Lung (tissue), 12 donors: ENCODE data around the gene ADGRD1. TPM values are rescaled to one million over a fixed set of nuclear protein-coding genes. Genes with fewer than 3 reads are reported as not detected.
A peak's percentile ranks its signal among the peaks of the same experiment; 100 is the strongest.

ENCODE experiments used
- ATAC-seq: fragments of 200-7000 bp; cut with Tn5 transposase; one replicate; pipeline ENCODE4 v1.9.1; 2020; ENCODE audit warnings: moderate number of reproducible peaks; ENCODE audit not compliant: insufficient read depth, low FRiP score
- DNase-seq, 3 donors: peaks; one replicate each; pipeline ENCODE4 v3.0.0-alpha.2; 2013 to 2017
- H3K27ac ChIP-seq, 2 donors: one replicate each; pipeline ENCODE4 v1.5.1; 2013; ENCODE audit warnings: mild to moderate bottlenecking in 2 of 2, moderate library complexity in 2 of 2, control low read depth in 1 of 2, inconsistent platforms in 1 of 2, low read depth in 1 of 2, low read length in 1 of 2
- H3K27me3 ChIP-seq, 3 donors: one replicate each; pipeline ENCODE4 v1.5.1; 2013; ENCODE audit warnings: low read length in 2 of 3; ENCODE audit not compliant: control insufficient read depth in 3 of 3, insufficient read depth in 3 of 3
- H3K36me3 ChIP-seq, 4 donors: one replicate each; pipeline ENCODE4 v1.5.1; 2013; ENCODE audit warnings: low read length in 4 of 4, mild to moderate bottlenecking in 1 of 4, moderate library complexity in 1 of 4; ENCODE audit not compliant: control insufficient read depth in 4 of 4, insufficient read depth in 4 of 4
- H3K4me1 ChIP-seq, 5 donors: one replicate each; pipeline ENCODE4 v1.5.1; 2013; ENCODE audit warnings: low read length in 5 of 5, mild to moderate bottlenecking in 2 of 5, moderate library complexity in 1 of 5; ENCODE audit not compliant: control insufficient read depth in 5 of 5, insufficient read depth in 5 of 5
- H3K4me3 ChIP-seq: one replicate; pipeline ENCODE4 v1.5.1; 2013; ENCODE audit warnings: mild to moderate bottlenecking, control low read depth, moderate library complexity
- H3K9ac ChIP-seq, 2 donors: one replicate each; pipeline ENCODE4 v1.5.1; 2013; ENCODE audit warnings: low read length in 2 of 2, control low read depth in 1 of 2; ENCODE audit not compliant: insufficient read depth in 1 of 2
- H3K9me3 ChIP-seq, 4 donors: one replicate each; pipeline ENCODE4 v1.5.1; 2013; ENCODE audit warnings: low read length in 3 of 4, mild to moderate bottlenecking in 1 of 4, moderate library complexity in 1 of 4; ENCODE audit not compliant: control insufficient read depth in 4 of 4, insufficient read depth in 3 of 4
- WGBS, 2 donors: extraction: QIAGEN DNeasy Blood & Tissue Kit; methylation state at CpG; one replicate each; pipeline ENCODE4 v1.1.7; 2013; 5-methylcytosine and 5-hydroxymethylcytosine counted together
- polyA plus RNA-seq, 2 donors: library from polyadenylated mRNA; stranded (reverse); fragments of 200-250 nt; gene quantifications; one replicate each; pipeline ENCODE4 v1.2.1, GENCODE V29; 2013
- total RNA-seq, 2 donors: library from RNA; depleted of rRNA in 1 of 2; stranded (reverse); fragments of >200 nt in 1 of 2; gene quantifications; one replicate each; pipeline ENCODE4 v1.2.1, GENCODE V29; 2014 to 2021
- TF ChIP-seq, protein P1 (sequence below): IDR thresholded peaks from 2 replicates; pipeline ENCODE4 v1.5.1; 2012; ENCODE audit warnings: mild to moderate bottlenecking; ENCODE audit errors: control extremely low read depth, extremely low read depth
- donor health status: control.
- donor health status: control.
- donor health status: Bipolar disorder and iron deficiency.
- donor health status: healthy.
- donor health status: DM: yes; HTN: yes; CAD: no.

Gene ADGRD1
- total and polyA plus RNA-seq, 4 donors, result 23.5 to 85.6 (median 46.7) TPM

DNA sequence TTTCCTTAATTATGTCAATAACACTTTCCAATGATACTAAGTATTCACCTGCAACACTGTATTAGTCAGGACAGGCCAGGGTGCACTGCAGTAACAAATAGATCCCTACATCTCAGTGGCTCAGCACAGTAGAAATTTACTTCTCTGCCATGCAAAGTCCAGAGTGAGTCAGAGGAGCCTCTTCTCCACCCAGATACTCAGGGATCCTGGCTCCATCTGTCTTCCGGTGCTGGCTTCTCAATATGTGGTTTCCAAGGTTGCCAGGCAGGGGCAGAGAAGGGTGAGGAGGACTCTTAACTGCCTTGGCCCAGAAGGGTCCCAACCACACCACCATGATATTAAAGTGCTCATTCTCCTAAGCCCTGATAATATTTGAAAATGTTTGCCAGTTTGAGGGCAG, 47.8 kb downstream of the ADGRD1 start:
- 65 to 85% methylated on average over 1 of the region's 1 CpG for WGBS, 2 donors
- ATAC-seq (no peak), DNase-seq (peak in 1 of 3 donors; percentile 35)
- Histone ChIP-seq H3K27me3 (no peaks in the 10 kb centered on the region), H3K27ac (no peak overlapping the region), H3K4me3 (no peak overlapping the region), H3K4me1 (peaks cover 0 to 2% (median 0%) of the 10 kb centered on the region in 5 donors), H3K9ac (no peak overlapping the region), H3K36me3 (peaks cover 0 to 18% (median 1%) of the 10 kb centered on the region in 4 donors), H3K9me3 (no peaks in the 10 kb centered on the region)
- TF ChIP-seq, protein P1, sequence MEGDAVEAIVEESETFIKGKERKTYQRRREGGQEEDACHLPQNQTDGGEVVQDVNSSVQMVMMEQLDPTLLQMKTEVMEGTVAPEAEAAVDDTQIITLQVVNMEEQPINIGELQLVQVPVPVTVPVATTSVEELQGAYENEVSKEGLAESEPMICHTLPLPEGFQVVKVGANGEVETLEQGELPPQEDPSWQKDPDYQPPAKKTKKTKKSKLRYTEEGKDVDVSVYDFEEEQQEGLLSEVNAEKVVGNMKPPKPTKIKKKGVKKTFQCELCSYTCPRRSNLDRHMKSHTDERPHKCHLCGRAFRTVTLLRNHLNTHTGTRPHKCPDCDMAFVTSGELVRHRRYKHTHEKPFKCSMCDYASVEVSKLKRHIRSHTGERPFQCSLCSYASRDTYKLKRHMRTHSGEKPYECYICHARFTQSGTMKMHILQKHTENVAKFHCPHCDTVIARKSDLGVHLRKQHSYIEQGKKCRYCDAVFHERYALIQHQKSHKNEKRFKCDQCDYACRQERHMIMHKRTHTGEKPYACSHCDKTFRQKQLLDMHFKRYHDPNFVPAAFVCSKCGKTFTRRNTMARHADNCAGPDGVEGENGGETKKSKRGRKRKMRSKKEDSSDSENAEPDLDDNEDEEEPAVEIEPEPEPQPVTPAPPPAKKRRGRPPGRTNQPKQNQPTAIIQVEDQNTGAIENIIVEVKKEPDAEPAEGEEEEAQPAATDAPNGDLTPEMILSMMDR, result no peak

DNA sequence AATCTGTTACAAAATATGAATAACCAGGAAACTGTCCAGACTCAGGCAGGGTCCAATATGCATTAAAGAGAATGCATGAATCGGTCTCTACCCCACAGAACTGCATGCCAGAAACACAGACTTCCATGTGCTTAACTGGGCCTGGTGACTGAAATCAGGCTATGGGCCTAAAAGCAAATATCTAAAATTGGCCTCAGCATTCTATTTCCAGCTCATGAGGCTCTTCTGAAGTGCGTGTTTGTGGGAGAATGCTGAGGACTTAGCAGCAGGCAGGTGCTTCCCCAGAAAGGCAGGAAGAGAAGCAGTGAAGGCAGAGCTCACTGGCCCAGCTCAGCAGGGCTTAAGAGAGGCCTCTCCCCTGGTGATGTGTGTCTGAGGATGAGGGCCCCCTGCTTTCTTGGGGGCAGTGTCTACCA, 48.5 kb downstream of the ADGRD1 start:
- Histone ChIP-seq H3K9me3 (no peaks in the 10 kb centered on the region), H3K27me3 (no peaks in the 10 kb centered on the region), H3K9ac (no peak overlapping the region), H3K4me3 (no peak overlapping the region), H3K4me1 (peaks cover 0 to 6% (median 2%) of the 10 kb centered on the region in 5 donors), H3K27ac (peak overlapping the region in 1 of 2 donors; percentile 67), H3K36me3 (peaks cover 0 to 19% (median 1%) of the 10 kb centered on the region in 4 donors)
- ATAC-seq (no peak), DNase-seq (peak in 1 of 3 donors; percentile 57)
- 55 to 56% methylated on average over 2 of the region's 2 CpGs for WGBS, 2 donors
- TF ChIP-seq, protein P1, result no peak

DNA sequence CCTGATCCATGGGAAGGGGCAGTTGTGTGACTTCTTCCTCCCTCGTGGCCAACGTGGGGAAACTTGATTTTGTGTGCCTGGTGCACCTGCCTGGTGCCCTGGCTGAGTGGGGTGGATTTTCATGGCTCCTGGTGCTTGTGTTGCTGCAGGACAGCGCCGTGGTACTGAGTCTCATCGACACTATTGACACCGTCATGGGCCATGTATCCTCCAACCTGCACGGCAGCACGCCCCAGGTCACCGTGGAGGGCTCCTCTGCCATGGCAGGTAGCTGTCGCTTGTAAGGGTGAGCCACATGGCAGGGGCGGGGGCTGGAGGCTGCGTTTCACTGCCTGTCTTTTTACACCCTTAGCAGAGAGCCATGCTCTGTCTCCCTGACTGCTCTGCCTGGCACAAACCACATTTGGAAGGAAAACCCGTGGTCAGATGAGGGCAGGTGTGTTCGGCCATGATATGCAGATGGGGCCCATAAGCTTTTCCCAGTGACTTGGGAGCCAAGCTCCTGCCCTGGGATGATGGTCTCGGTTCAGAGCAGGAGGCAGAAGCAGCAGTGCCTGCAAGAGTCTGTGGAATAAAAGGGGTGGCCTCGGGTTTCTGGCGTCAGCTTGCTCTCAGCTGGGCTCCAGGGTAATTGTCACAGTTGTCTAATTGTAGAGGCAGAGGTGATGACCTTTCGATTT, 49.5 kb downstream of the ADGRD1 start:
- TF ChIP-seq, protein P1, result no peak
- Histone ChIP-seq H3K27me3 (no peaks in the 10 kb centered on the region), H3K4me3 (no peak overlapping the region), H3K36me3 (peaks cover 0 to 19% (median 1%) of the 10 kb centered on the region in 4 donors), H3K27ac (peak overlapping the region in 1 of 2 donors; percentile 67), H3K9me3 (no peaks in the 10 kb centered on the region), H3K9ac (no peak overlapping the region), H3K4me1 (peaks cover 0 to 15% (median 7%) of the 10 kb centered on the region in 5 donors)
- no peak for ATAC-seq
- WGBS, 2 donors, result 82 to 86% methylated on average over 18 of the region's 18 CpGs
- DNase-seq, result no peak

DNA sequence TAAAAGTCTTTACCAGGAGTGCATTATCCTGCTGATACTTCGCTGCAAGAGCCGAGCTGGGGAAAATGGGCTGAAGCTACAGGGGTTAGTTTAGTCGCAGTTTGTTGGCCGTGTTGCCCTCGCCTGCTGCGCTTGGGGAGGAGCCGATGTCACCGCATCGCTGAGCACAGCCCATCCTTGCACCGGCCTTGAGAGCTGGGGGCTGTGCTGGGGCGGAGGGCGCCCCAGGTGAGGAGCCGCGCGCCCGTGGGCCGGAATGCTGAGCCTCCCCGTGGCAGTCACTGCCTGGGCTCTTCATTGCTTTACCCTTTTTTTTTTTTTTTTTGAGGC, 50.0 kb downstream of the ADGRD1 start:
- DNase-seq, result no peak

More for the DNA sequence above, 50.0 kb downstream of the ADGRD1 start:
- TF ChIP-seq, protein P1, result no peak
- no peaks in the 10 kb centered on the region for H3K27me3 ChIP-seq
- peaks cover 0 to 19% (median 1%) of the 10 kb centered on the region in 4 donors for H3K36me3 ChIP-seq
- H3K4me3 ChIP-seq, result no peak overlapping the region
- H3K4me1 ChIP-seq, result peaks cover 0 to 15% (median 7%) of the 10 kb centered on the region in 5 donors
- no peak overlapping the region for H3K27ac ChIP-seq
- no peaks in the 10 kb centered on the region for H3K9me3 ChIP-seq
- 80 to 83% methylated on average over 18 of the region's 18 CpGs for WGBS, 2 donors
- ATAC-seq, result no peak
- H3K9ac ChIP-seq, result no peak overlapping the region
